Heart left ventricle (tissue), 16 donors: ENCODE data around the gene FMN2. TPM values are rescaled to one million over a fixed set of nuclear protein-coding genes. Genes with fewer than 3 reads are reported as not detected.

Experiments used
- ATAC-seq, 4 donors: fragments of 200-7000 bp; cut with Tn5 transposase; one replicate each; pipeline ENCODE4 v1.9.1; 2020 to 2022; ENCODE audit warnings: moderate library complexity in 4 of 4, mild to moderate bottlenecking in 3 of 4, moderate number of reproducible peaks in 1 of 4
- DNase-seq, 5 donors: peaks; one replicate each; pipeline ENCODE4 v3.0.0-alpha.2; 2020
- H3K27ac ChIP-seq, 12 donors: fragments of 200-600 bp; sonication (generic) in 4 of 12; one replicate each; pipeline versions ENCODE4 v1.5.0 to v1.8.0; 2016 to 2022; ENCODE audit warnings: mild to moderate bottlenecking in 2 of 12
- H3K27me3 ChIP-seq, 9 donors: fragments of 200-600 bp; sonication (generic) in 2 of 9; one replicate each; pipeline versions ENCODE4 v1.5.1 to v1.8.0; 2016 to 2022; ENCODE audit warnings: mild to moderate bottlenecking in 3 of 9
- H3K36me3 ChIP-seq, 9 donors: fragments of 200-600 bp; sonication (generic) in 2 of 9; one replicate each; pipeline versions ENCODE4 v1.5.0 to v1.8.0; 2018 to 2022; ENCODE audit warnings: mild to moderate bottlenecking in 2 of 9
- H3K4me1 ChIP-seq, 12 donors: fragments of 200-600 bp; sonication (generic) in 4 of 12; one replicate each; pipeline versions ENCODE4 v1.5.0 to v1.8.0; 2016 to 2022; ENCODE audit warnings: mild to moderate bottlenecking in 3 of 12
- H3K4me3 ChIP-seq, 12 donors: fragments of 200-600 bp; sonication (generic) in 4 of 12; one replicate each; pipeline versions ENCODE4 v1.5.0 to v1.8.0; 2017 to 2022; ENCODE audit warnings: mild to moderate bottlenecking in 9 of 12, moderate library complexity in 4 of 12
- H3K9me3 ChIP-seq, 12 donors: fragments of 200-600 bp; sonication (generic) in 4 of 12; one replicate each; pipeline versions ENCODE4 v1.5.0 to v1.8.0; 2016 to 2022; ENCODE audit warnings: mild to moderate bottlenecking in 1 of 12
- CTCF ChIP-seq, 12 donors: fragments of 200-600 bp; sonication (generic) in 4 of 12; IDR thresholded peaks; one replicate each; pipeline versions ENCODE4 v1.5.0 to v1.8.0; 2018 to 2022; ENCODE audit warnings: antibody characterized with exemption in 12 of 12, mild to moderate bottlenecking in 5 of 12
- POLR2A ChIP-seq, 2 donors: fragments of 450-650 bp; IDR thresholded peaks; one replicate each; pipeline ENCODE4 v1.6.1; 2017; ENCODE audit warnings: antibody characterized with exemption in 2 of 2, mild to moderate bottlenecking in 2 of 2, moderate library complexity in 2 of 2
- WGBS, 4 donors: extraction: QIAGEN DNeasy Blood & Tissue Kit in 2 of 4; methylation state at CpG; one replicate each; pipeline versions ENCODE4 v1.1.5 to v1.1.7; 2013 to 2018; 5-methylcytosine and 5-hydroxymethylcytosine counted together
- intact Hi-C, 10 donors: fragments of 100-400 bp; cut with DNase I; formaldehyde crosslinking; loops; one replicate each; pipeline versions ENCODE4 v1.11.1 to v1.14.2; 2022
- polyA plus RNA-seq, 2 donors: library from polyadenylated mRNA; stranded (reverse); fragments of 200-250 nt; gene quantifications; one replicate each; pipeline ENCODE4 v1.2.3, GENCODE V29; 2013
- total RNA-seq, 9 donors: library from RNA; depleted of rRNA in 2 of 9; stranded (reverse); fragments of >200 nt in 2 of 9; fragmentation: NEBNext Ultra II Directional in 3 of 9; extraction: Animal tissue kit (Norgen Biotek cat#: 25700) in 3 of 9; gene quantifications; one replicate each; pipeline versions ENCODE4 v1.1.0 to v1.2.4, GENCODE V29; 2016 to 2023
- donor health status: ischemic (EF 13 %, LVEDD 7.1; RV severe dilation, severe dysfunction).
- donor health status: healthy with polysubstance abuse.
- donor health status: DM: no; HTN: yes; CAD: no.
- donor health status: DM: no; HTN: no; CAD: no.
- donor health status: ischemic (EF 25% LVEDD 6.9; RV normal size, moderate dysfunction).
- donor health status: ischemic (EF 25% LVEDD 5.7; RV mildly dilated, moderate dysfunction).
- donor health status: healthy.
- donor health status: DM: yes; HTN: yes; CAD: no.
- donor health status: ischemic (EF 35%, LVEDD 5.7; RV mildly dilated, moderate dysfunction).
- donor health status: nonischemic (EF 11% LVEDD 7.7; RV severe dilation, severe dysfunction).
- donor health status: DM: yes; HTN: yes; CAD: no.
- donor health status: PGD.
- donor health status: ischemic (EF 29% LVEDD 5.4; RV normal size, mild dysfunction).
- donor health status: nonischemic (EF 23%, LVEDD 6.1; RV moderate dilation, normal function).

The FMN2 gene
- total and polyA plus RNA-seq, 11 donors = 0.11 to 1.9 (median 0.31) TPM; not detected in 8

GRCh38 chr1:240344918-240345317 is 253.2 kb downstream of the FMN2 start:
- Histone ChIP-seq H3K36me3 (no peaks in the 10 kb centered on the region), H3K27me3 (peaks cover 0 to 6% (median 0%) of the 10 kb centered on the region in 9 donors), H3K27ac (no peak overlapping the region), H3K9me3 (no peaks in the 10 kb centered on the region), H3K4me1 (no peaks in the 10 kb centered on the region), H3K4me3 (no peak overlapping the region)
- DNase-seq = no peak
- TF ChIP-seq CTCF (IDR thresholded peaks at IDR 0.05) = no peak
- no peak for TF ChIP-seq POLR2A (IDR thresholded peaks at IDR 0.05)
- ATAC-seq = no peak
- intact Hi-C loops = no loop called here

- Histone ChIP-seq H3K9me3 (no peaks in the 10 kb centered on the region), H3K4me1 (no peaks in the 10 kb centered on the region), H3K36me3 (no peaks in the 10 kb centered on the region), H3K4me3 (no peak overlapping the region), H3K27me3 (no peaks in the 10 kb centered on the region), H3K27ac (no peak overlapping the region)
- no peak for TF ChIP-seq CTCF (IDR thresholded peaks at IDR 0.05)
- TF ChIP-seq POLR2A (IDR thresholded peaks at IDR 0.05) = no peak
- 83 to 90% (median 86%) methylated on average over 2 of the region's 2 CpGs for WGBS, 4 donors
- ATAC-seq = no peak
- no peak for DNase-seq
- intact Hi-C loops = no loop called here
Observed at GRCh38 chr1:240349695-240350094, 258.0 kb downstream of the FMN2 start.

- H3K36me3 ChIP-seq = no peaks in the 10 kb centered on the region
- H3K4me1 ChIP-seq = no peaks in the 10 kb centered on the region
- H3K27me3 ChIP-seq = no peaks in the 10 kb centered on the region
- H3K9me3 ChIP-seq = no peaks in the 10 kb centered on the region
- no peak overlapping the region for H3K27ac ChIP-seq
- no peak for DNase-seq
- H3K4me3 ChIP-seq = no peak overlapping the region
- intact Hi-C loops = no loop called here
- ATAC-seq = no peak
- 42 to 64% (median 54%) methylated on average over 1 of the region's 1 CpG for WGBS, 4 donors
- no peak for TF ChIP-seq CTCF (IDR thresholded peaks at IDR 0.05)
- no peak for TF ChIP-seq POLR2A (IDR thresholded peaks at IDR 0.05)
Observed at GRCh38 chr1:240350910-240351331, 259.2 kb downstream of the FMN2 start.

GRCh38 chr1:240351690-240352089 is 260.0 kb downstream of the FMN2 start:
- H3K4me3 ChIP-seq = no peak overlapping the region
- H3K27me3 ChIP-seq = no peaks in the 10 kb centered on the region
- ATAC-seq (no peak), DNase-seq (no peak)
- intact Hi-C loops = no loop called here
- H3K36me3 ChIP-seq = no peaks in the 10 kb centered on the region
- TF ChIP-seq CTCF (IDR thresholded peaks at IDR 0.05) = no peak
- TF ChIP-seq POLR2A (IDR thresholded peaks at IDR 0.05) = no peak
- WGBS, 4 donors = 88 to 93% (median 90%) methylated on average over 1 of the region's 1 CpG
- no peaks in the 10 kb centered on the region for H3K4me1 ChIP-seq
- no peaks in the 10 kb centered on the region for H3K9me3 ChIP-seq
- no peak overlapping the region for H3K27ac ChIP-seq
